ENCODE results near the gene SLC22A25. TPM values are rescaled to one million over a fixed set of nuclear protein-coding genes. Genes with fewer than 3 reads are reported as not detected.

Gene SLC22A25
- total RNA-seq, 1 experiment from 2014 or later: not detected

DNA sequence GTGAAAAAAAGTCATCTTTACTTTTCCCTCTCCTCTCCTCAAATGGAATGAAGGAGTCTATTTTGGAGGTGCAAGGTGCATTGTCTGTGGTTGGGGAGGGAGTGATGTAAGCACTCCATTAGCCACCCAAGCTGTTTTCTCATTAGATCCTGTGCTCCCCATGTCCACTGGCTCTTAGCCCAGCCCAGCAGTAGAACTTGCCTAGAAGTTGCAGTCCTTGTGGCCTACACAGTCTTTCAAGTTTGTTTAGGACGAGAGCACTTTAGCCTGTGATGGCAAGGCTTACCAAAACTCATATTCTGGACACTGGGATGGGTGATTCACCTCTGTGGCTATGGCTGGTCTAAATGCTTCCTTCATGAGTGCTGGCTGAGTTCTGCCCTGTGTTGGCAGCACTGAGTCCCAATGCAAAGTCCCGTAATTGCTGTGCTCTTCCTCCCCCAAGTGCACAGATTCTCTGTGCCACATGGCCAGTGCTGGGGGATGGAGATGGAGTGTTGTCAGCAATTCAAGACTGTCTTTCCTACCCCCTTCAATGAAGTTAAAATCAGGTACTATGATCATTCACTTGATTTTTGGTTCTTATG lies 15.8 kb downstream of the SLC22A25 start:
- Histone ChIP-seq H3K9ac (ENCODE audit: extremely low read depth, insufficient read length, low read length) (no peak overlapping the region), H3K23ac (ENCODE audit: insufficient read length, low read depth, low read length) (no peak overlapping the region), H2BK120ac (ENCODE audit: low read depth, low read length, poor library complexity, severe bottlenecking) (no peak overlapping the region), H2AK5ac (ENCODE audit: insufficient read length, low read length) (no peak overlapping the region), H3K79me2 (ENCODE audit: insufficient read depth, low read length) (no peaks in the 10 kb centered on the region), H3K18ac (ENCODE audit: insufficient read length, low read depth, low read length) (no peak overlapping the region), H3K27ac (ENCODE audit: insufficient read length, low read depth, low read length) (no peak overlapping the region), H3K14ac (ENCODE audit: insufficient read depth, low read length) (no peak overlapping the region), H3T11ph (ENCODE audit: low read length) (no peak overlapping the region), H3K4me1 (ENCODE audit: insufficient read depth, low read length) (no peaks in the 10 kb centered on the region), H3K27me3 (ENCODE audit: insufficient read depth, low read length) (no peaks in the 10 kb centered on the region), H4K91ac (ENCODE audit: insufficient read length, low read depth, low read length) (no peak overlapping the region), H3K23me2 (ENCODE audit: insufficient read length, low read depth, low read length, poor library complexity, severe bottlenecking) (no peaks in the 10 kb centered on the region), H2BK15ac (ENCODE audit: low read depth, low read length) (no peak overlapping the region), H2AFZ (ENCODE audit: low read length) (no peak overlapping the region), H3K4me2 (ENCODE audit: insufficient read depth, insufficient read length, low read length) (no peak overlapping the region), H2BK12ac (ENCODE audit: insufficient read length, low read depth, low read length) (no peak overlapping the region), H4K20me1 (ENCODE audit: control insufficient read depth, insufficient read depth, insufficient read length) (no peaks in the 10 kb centered on the region), H3K56ac (ENCODE audit: insufficient read length, low read depth, low read length) (no peak overlapping the region), H2BK5ac (ENCODE audit: insufficient read length, low read length) (no peak overlapping the region), H3K79me1 (ENCODE audit: insufficient read depth, low read depth, low read length, poor library complexity, severe bottlenecking) (no peaks in the 10 kb centered on the region), H3K9me3 (ENCODE audit: control insufficient read depth, low read depth, low read length) (no peaks in the 10 kb centered on the region), H4K5ac (ENCODE audit: insufficient read length, low read depth, low read length) (no peak overlapping the region), H4K8ac (replicated peaks; ENCODE audit: insufficient read length, low read depth, low read length) (no peak overlapping the region), H3K4ac (ENCODE audit: low read depth, low read length) (no peak overlapping the region), H2BK20ac (ENCODE audit: low read depth, low read length, poor library complexity, severe bottlenecking) (no peak overlapping the region)
- Mint-ChIP-seq H3K4me3 (no peak overlapping the region), H3K36me3 (ENCODE audit: insufficient read depth in 1 of 3, low read depth in 3 of 3) (peaks cover 0 to 4% (median 3%) of the 10 kb centered on the region in 3 experiments; a peak in 4 of 7 replicates), H3K27ac (no peak overlapping the region), H3K4me1 (no peaks in the 10 kb centered on the region), H3K27me3 (ENCODE audit: low read depth) (no peaks in the 10 kb centered on the region), H3K9me3 (peaks cover 14 to 16% of the 10 kb centered on the region in 2 experiments)
- no peak for DNase-seq
- no CpG with 5 or more reads among the region's 2 CpGs for WGBS (ENCODE audit: extremely low coverage, insufficient read length, low lambda C conversion rate)
- TF ChIP-seq, protein P1, sequence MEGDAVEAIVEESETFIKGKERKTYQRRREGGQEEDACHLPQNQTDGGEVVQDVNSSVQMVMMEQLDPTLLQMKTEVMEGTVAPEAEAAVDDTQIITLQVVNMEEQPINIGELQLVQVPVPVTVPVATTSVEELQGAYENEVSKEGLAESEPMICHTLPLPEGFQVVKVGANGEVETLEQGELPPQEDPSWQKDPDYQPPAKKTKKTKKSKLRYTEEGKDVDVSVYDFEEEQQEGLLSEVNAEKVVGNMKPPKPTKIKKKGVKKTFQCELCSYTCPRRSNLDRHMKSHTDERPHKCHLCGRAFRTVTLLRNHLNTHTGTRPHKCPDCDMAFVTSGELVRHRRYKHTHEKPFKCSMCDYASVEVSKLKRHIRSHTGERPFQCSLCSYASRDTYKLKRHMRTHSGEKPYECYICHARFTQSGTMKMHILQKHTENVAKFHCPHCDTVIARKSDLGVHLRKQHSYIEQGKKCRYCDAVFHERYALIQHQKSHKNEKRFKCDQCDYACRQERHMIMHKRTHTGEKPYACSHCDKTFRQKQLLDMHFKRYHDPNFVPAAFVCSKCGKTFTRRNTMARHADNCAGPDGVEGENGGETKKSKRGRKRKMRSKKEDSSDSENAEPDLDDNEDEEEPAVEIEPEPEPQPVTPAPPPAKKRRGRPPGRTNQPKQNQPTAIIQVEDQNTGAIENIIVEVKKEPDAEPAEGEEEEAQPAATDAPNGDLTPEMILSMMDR (conservative IDR thresholded peaks at IDR 0.05): no peak

Measured in H9 (cell line).